ENCODE results near the gene NOVA1. TPM values are rescaled to one million over a fixed set of nuclear protein-coding genes. Genes with fewer than 3 reads are reported as not detected.

The NOVA1 gene
- total and polyA plus RNA-seq, 2 of the 13 experiments (the other 11 are each of a cell fraction or from before 2014, with no cell fraction given) = 0.13 TPM

- TF ChIP-seq, protein P1, sequence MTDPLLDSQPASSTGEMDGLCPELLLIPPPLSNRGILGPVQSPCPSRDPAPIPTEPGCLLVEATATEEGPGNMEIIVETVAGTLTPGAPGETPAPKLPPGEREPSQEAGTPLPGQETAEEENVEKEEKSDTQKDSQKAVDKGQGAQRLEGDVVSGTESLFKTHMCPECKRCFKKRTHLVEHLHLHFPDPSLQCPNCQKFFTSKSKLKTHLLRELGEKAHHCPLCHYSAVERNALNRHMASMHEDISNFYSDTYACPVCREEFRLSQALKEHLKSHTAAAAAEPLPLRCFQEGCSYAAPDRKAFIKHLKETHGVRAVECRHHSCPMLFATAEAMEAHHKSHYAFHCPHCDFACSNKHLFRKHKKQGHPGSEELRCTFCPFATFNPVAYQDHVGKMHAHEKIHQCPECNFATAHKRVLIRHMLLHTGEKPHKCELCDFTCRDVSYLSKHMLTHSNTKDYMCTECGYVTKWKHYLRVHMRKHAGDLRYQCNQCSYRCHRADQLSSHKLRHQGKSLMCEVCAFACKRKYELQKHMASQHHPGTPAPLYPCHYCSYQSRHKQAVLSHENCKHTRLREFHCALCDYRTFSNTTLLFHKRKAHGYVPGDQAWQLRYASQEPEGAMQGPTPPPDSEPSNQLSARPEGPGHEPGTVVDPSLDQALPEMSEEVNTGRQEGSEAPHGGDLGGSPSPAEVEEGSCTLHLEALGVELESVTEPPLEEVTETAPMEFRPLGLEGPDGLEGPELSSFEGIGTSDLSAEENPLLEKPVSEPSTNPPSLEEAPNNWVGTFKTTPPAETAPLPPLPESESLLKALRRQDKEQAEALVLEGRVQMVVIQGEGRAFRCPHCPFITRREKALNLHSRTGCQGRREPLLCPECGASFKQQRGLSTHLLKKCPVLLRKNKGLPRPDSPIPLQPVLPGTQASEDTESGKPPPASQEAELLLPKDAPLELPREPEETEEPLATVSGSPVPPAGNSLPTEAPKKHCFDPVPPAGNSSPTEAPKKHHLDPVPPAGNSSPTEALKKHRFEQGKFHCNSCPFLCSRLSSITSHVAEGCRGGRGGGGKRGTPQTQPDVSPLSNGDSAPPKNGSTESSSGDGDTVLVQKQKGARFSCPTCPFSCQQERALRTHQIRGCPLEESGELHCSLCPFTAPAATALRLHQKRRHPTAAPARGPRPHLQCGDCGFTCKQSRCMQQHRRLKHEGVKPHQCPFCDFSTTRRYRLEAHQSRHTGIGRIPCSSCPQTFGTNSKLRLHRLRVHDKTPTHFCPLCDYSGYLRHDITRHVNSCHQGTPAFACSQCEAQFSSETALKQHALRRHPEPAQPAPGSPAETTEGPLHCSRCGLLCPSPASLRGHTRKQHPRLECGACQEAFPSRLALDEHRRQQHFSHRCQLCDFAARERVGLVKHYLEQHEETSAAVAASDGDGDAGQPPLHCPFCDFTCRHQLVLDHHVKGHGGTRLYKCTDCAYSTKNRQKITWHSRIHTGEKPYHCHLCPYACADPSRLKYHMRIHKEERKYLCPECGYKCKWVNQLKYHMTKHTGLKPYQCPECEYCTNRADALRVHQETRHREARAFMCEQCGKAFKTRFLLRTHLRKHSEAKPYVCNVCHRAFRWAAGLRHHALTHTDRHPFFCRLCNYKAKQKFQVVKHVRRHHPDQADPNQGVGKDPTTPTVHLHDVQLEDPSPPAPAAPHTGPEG (CRISPR knock-in tag; IDR thresholded peaks at IDR 0.05) = 0 out of 2 replicates have a peak, but pooled peaks have one; percentile 21
- no peak for TF ChIP-seq CEBPG (CRISPR knock-in tag; IDR thresholded peaks at IDR 0.05)
- TF ChIP-seq GABPA (IDR thresholded peaks at IDR 0.05; ENCODE audit: low read depth, low read length) = no peak
- 0 out of 2 replicates have a peak, but pooled peaks have one; percentile 32 for TF ChIP-seq GABPA (CRISPR knock-in tag; IDR thresholded peaks at IDR 0.05; ENCODE audit: low read depth)
- TF ChIP-seq TFDP2 (CRISPR knock-in tag; IDR thresholded peaks at IDR 0.05) = peak; percentile 20; the same call in 1 of the 2 replicates
- peak; percentile 43; the same call in 1 of the 2 replicates for TF ChIP-seq KDM5A (IDR thresholded peaks at IDR 0.05; ENCODE audit: borderline replicate concordance, low read length)
- TF ChIP-seq ZFP36L2 (CRISPR knock-in tag; IDR thresholded peaks at IDR 0.05) = no peak
- TF ChIP-seq NR2C2 (CRISPR knock-in tag; IDR thresholded peaks at IDR 0.05; ENCODE audit: borderline replicate concordance) = peak; percentile 93
- TF ChIP-seq SPEN (CRISPR knock-in tag; IDR thresholded peaks at IDR 0.05; ENCODE audit: low read depth) = peak; percentile 9; the same call in 1 of the 2 replicates
- peak; percentile 73 for TF ChIP-seq PATZ1 (CRISPR knock-in tag; IDR thresholded peaks at IDR 0.05)
- no peak for TF ChIP-seq ELF1 (CRISPR knock-in tag; IDR thresholded peaks at IDR 0.05)
- peak; percentile 13 for TF ChIP-seq ASH2L (IDR thresholded peaks at IDR 0.05; ENCODE audit: insufficient read length, low read depth, low read length)
- TF ChIP-seq, protein P2, sequence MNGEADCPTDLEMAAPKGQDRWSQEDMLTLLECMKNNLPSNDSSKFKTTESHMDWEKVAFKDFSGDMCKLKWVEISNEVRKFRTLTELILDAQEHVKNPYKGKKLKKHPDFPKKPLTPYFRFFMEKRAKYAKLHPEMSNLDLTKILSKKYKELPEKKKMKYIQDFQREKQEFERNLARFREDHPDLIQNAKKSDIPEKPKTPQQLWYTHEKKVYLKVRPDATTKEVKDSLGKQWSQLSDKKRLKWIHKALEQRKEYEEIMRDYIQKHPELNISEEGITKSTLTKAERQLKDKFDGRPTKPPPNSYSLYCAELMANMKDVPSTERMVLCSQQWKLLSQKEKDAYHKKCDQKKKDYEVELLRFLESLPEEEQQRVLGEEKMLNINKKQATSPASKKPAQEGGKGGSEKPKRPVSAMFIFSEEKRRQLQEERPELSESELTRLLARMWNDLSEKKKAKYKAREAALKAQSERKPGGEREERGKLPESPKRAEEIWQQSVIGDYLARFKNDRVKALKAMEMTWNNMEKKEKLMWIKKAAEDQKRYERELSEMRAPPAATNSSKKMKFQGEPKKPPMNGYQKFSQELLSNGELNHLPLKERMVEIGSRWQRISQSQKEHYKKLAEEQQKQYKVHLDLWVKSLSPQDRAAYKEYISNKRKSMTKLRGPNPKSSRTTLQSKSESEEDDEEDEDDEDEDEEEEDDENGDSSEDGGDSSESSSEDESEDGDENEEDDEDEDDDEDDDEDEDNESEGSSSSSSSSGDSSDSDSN (CRISPR knock-in tag; IDR thresholded peaks at IDR 0.05) = peak; percentile 18; the same call in 1 of the 2 replicates
- peak; percentile 62 for TF ChIP-seq SALL1 (CRISPR knock-in tag; IDR thresholded peaks at IDR 0.05)
- TF ChIP-seq SAP130 (CRISPR knock-in tag; IDR thresholded peaks at IDR 0.05; ENCODE audit: low read depth) = 0 out of 2 replicates have a peak, but pooled peaks have one; percentile 14
- TF ChIP-seq NR2F6 (IDR thresholded peaks at IDR 0.05) = 0 out of 2 replicates have a peak, but pooled peaks have one; percentile 38
- TF ChIP-seq NR2F6 (CRISPR knock-in tag; IDR thresholded peaks at IDR 0.05) = peak; percentile 28; the same call in 1 of the 2 replicates
- no peak for TF ChIP-seq MXD3 (CRISPR knock-in tag; IDR thresholded peaks at IDR 0.05)
- TF ChIP-seq ZNF12 (CRISPR knock-in tag; IDR thresholded peaks at IDR 0.05) = 0 out of 2 replicates have a peak, but pooled peaks have one; percentile 45
Measured at GRCh38 chr14:26598081-26598671, 343 bp upstream of the NOVA1 start (continued).
